OCI-LY7 (cell line): Measurements from ENCODE around the gene CD164L2.

Experiments
- CTCF ChIP-seq: fragments of 200-600 bp; sonication (generic); conservative IDR thresholded peaks from 2 replicates; pipeline ENCODE4 v1.5.1; 2014; ENCODE audit warnings: mild to moderate bottlenecking, antibody characterized with exemption, low read length, moderate library complexity, mixed read lengths
- EZH2phosphoT487 ChIP-seq: fragments of 200-600 bp; sonication (generic); IDR thresholded peaks from 2 replicates; pipeline ENCODE4 v1.6.1; 2018; ENCODE audit warnings: low read depth, borderline replicate concordance, mild to moderate bottlenecking, mixed run types, antibody characterized with exemption, low read length, moderate library complexity, mixed read lengths

GRCh38 chr1:27339213-27339612 lies 43.9 kb downstream of the CD164L2 start:
- TF ChIP-seq CTCF (no peak), EZH2phosphoT487 (no peak)
